Activated CD8-positive, alpha-beta memory T cell treated with anti-CD3 and anti-CD28 coated beads for 1 hour (primary cell): ENCODE data around the gene CEP295NL.

ENCODE experiments used
- DNase-seq, 2 donors: peaks; one replicate each; pipeline ENCODE4 v3.0.0-alpha.2; 2020; ENCODE audit warnings: low read depth in 1 of 2; ENCODE audit errors: extremely low read depth in 1 of 2

Gene CEP295NL

GRCh38 chr17:78840780-78841611, 62.0 kb downstream of the CEP295NL start, which contains the start of gene USP36:
Gene USP36, minus strand, starts transcription at chr17:78840814. Its CDS starts 4,451 bp downstream, at chr17:78836363.
- DNase-seq = peak; percentile 100
